Stimulated activated CD8-positive, alpha-beta memory T cell treated with anti-CD3 and anti-CD28 coated beads, Interleukin-4, amount 100 ng/mL, for 48 hours (primary cell): ENCODE measurements around the gene AICDA.
"Not testable (repeated sequence)": the region's sequence is repeated elsewhere in the genome, so short reads cannot be mapped to it uniquely, and the experiment has no call there.

Source experiments
- DNase-seq: peaks from one replicate; pipeline ENCODE4 v3.0.0-alpha.2; 2020

Gene AICDA

DNA sequence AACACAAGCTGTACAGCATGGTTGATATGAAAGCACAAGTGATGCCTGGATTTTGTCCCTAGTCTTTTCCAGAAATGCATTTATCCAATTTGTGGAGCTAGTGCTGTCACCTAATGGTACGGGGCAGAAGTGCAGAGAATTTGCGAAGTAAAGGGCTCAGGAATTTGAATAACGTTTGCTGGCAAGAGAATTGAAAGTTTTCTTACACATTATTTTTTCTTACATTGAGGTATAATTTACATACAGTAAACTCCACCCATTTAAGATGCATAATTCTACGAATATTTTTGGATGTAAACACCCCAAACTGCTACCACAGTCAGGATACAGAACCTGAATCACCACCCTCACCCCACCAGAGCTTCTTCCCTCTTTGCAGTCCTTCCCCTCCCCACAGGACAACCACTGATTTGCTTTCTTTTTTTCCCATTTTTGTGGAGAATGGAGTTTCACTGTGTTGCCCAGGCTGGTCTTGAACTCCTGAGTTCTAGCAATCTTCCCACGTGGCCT is 3.5 kb downstream of the AICDA start:
- DNase-seq: no peak

DNA sequence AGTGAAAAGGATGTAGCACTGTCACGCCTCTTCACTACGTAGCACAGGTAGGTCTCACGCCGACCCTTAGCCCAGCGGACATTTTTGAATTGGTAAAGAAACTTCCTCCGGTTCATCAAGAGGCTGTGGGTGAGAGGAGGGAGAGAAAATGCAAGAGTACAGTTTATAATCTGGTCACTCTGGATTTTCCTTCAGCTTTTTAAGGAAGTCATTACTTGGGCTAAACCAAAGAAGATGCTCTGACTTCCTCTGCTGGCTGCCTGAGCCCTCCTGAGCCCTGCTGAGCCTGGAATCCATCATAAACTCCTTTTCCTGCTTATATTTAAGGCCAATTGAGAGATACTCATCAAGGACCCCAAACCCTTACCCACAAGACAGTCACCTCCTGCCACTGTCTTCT is 5.8 kb downstream of the AICDA start:
- no peak for DNase-seq

DNA sequence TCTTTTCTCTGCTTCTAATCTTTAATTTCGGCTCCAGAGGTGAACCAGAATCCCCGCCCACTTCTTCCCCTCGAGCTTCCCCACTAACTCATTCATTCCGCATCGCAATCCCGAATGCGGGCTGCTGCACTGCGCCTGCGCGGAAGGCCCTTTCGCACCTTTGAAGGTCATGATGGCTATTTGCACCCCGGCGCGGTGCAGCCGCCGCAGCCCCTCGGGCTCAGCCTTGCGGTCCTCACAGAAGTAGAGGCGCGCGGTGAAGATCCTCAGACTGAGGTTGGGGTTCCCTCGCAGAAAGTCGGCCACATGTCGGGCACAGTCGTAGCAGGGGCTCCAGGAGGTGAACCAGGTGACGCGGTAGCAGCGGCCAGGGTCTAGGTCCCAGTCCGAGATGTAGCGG is 7.6 kb downstream of the AICDA start:
- no peak for DNase-seq

DNA sequence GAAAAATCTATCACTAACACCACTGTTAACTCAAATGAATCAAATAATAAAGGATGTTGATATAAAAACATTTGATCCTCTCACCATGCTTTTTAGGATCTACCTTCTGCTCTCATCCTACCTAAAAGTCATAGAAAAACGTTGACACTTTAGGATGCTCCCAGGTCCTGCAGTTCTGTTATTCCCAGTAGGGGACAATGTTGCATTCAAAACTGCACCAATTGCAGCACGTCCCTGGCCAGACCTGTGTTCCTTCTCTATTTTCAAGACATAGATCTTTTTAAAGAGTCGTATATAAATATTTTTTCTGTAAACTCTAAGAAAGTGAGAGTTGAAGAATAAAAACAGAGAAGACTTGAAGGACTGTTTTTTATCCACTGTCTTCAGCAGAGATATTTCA is 8.8 kb downstream of the AICDA start:
- no peak for DNase-seq

DNA sequence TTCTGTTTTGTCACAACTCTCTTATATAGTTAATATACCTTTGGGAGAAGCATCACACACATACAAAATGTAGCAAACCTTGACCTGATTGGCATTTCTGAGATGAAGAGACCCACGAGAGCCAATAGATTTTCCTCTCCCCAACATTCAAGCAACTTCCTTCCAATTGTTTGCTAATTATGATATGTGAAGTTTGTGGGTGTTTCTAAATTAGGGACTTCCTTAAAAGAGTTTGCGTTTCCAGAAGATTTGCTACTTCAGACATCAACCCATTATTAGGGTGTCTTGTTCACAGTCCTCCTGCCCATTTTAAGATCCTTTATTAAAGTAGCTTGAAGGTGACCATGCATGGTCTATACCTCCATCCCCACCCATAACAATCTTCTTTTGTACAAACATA is 9.4 kb downstream of the AICDA start:
- DNase-seq: no peak

DNA sequence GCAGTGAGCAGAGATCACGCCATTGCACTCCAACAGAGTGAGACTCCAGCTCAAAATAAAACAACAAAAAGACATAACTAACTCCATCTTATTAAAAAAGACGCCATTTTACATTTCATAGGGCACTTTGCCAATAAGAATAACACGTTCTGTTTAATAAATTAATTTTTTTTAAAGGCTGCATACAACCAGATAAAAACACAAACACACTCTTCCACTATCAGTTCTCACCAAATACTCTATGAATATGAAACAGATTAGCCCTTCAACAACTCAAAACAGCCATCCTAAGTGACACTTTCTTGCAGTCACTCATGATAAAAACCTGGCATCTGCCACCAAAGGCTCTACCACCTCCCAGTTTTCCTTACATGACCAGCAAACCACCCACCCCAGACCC is 16.1 kb downstream of the AICDA start:
- no peak for DNase-seq

DNA sequence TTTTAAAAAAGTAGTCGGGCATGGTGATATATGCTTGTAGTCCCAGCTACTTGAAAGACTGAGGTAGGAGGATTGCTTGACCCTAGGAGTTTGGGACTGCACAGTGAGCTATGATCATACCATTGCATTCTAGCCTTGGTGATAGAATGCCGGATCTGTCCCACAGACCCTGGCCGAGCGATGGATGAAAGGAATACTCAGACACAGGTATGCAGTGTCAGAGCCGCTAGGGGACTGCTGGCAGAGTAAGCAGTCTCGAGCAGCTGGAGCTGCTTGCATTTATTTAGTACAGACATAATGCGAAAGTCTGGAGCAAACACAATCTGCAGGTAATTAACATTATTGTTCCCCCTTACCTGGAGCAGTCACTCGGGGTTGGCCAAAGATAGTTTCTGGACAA is 18.6 kb downstream of the AICDA start:
- DNase-seq: no peak

DNA sequence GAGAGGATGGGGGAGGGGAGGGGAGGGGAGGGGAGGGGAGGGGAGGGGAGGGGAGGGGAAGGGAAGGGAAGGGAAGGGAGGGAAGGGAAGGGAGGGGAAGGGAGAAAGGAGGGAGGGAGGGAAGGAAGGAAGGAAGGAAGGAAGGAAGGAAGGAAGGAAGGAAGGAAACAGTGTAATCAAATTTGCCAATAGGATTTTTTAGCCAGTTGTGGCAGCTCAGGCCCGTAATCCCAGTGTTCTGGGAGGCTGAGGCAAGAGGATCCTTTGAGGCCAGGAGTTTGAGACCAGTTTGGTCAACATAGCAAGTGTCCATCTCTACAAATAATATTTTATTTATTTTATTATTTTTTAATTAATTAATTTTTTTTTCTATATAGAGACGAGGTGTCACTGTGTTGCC is 19.4 kb downstream of the AICDA start:
- no peak for DNase-seq

DNA sequence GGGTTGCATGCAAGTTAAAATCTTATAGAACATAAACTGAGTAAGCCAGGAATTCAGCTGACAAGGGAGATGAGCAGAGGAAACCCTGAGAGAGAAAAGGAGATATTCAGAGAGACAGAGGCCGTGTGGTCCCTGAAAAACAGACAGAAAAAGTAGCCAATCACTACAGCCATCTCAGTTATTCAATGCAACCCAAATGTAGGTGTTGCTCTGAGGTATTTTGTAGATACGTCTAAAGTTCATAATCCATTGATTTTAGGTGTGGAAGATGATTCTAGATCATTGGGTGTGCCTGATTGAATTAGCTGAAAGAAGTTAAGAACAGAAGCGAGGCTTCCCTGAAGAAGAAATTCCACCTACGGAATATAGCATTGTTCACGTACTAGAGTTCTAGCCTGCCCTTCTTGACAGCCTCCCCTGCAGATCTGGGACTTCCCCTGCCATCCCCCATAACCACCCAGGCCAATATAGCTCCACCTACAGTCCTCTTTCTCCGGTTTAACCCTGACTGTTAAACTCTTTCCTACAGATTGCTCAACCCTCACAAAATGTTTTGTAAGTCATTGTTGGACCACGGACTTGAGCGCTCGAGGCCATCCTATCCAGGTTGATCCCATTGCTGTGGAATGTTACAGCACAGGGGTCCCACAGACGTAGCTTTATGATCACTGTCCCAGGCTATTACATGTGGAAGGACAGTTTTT is 21.7 kb downstream of the AICDA start:
- DNase-seq: no peak

DNA sequence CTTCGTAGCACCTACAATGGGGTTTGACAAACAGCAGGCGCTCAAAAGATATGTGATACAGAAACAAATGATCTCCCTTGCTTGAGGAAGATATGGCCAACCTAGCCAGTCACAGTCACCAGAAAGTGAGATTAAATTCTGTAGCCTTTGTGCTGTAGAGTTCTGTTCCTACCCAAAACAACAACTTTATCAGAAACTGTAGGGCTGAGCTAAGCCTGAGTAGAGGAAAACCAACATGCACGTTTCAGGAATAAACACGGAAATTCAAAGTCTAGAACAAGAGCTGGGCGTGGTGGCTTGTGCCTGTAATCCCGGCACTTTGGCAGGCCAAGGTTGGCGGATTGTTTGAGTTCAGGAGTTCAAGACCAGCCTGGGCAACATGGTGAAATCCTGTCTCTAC is 23.0 kb downstream of the AICDA start:
- DNase-seq: no peak

DNA sequence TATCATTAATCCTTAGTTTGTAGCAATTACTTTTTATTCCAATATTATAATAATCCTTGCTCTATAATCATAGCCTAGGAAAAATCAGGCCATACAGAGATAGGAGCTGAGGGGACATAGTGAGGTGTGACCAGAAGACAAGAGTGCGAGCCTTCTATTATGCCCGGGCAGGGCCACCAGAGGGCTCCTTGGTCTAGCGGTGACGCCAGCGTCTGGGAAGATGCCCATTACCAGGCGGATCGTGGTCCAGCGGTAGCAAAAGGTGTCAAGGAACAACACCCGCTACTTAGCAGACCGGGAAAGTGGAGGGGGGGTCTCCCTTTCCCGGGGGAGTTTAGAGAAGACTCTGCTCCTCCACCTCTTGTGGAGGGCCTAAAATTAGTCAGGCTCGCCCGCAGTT is 28.2 kb downstream of the AICDA start:
- DNase-seq: not testable (repeated sequence)

DNA sequence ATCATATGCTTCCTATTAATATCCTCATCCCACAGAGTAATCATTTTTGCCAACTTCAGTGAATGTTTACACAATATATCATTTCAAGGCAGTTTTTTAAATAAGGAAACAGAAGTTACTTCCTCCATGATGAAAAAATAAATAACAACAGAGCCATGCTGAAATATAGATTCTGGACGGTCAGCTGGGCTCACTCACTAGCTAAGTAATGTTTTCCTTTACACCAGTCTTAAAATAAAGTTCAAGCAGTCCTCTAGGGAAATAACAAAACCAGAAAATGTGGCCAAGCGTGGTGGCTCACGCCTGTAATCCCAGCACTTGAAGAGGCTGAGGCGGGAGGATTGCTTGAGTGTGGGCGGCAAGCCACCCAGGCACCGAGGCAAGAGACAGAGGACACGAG is 28.7 kb downstream of the AICDA start:
- DNase-seq: no peak

DNA sequence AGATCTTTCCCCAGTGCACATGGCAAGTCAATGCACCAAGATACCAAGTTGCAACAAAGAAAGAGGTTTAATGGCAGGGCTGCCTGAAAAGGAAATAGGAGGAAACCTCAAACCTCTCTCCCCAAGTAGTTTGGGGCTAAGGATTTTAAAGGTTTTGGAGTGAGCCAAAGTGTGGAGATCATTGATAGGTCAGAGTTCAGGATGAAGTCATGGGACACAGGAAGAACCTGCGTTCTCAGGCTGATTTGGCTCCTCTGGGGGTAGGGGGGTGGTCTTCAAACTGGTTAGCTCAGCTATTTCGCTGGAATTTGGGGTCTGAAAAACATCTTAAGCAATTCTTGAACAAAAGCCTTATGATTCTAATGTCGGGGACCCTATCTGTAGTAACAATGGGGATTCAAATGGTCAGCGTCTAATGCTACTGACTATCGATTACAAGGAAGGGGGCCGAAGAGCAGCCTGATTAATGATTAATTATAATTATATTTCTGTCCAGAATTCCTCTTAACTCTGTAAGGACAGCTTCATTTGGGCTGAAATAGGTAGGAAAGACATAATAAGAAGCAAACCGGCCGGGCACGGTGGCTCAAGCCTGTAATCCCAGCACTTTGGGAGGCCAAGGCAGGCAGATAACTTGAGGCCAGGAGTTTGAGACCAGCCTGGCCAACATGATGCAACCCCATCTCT is 31.4 kb downstream of the AICDA start:
- DNase-seq: no peak

DNA sequence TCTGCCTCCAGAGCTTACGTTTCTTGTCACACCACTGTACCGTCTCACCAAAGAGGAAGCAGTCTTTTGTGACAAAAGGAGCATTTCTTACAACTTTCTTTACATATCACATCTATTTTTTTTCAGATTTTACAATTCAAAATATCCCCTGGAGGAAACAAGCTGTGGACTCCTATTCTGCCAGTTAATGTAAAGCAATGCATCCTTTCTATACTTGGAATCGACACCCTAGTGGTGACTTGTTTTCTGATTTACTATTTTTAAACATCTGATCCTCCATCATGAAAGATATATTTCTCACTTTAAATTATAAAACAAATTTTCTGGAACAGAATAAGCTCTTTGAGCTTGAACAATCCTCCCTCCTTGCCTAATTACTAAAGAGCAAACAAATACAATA is 34.8 kb downstream of the AICDA start:
- DNase-seq: no peak

DNA sequence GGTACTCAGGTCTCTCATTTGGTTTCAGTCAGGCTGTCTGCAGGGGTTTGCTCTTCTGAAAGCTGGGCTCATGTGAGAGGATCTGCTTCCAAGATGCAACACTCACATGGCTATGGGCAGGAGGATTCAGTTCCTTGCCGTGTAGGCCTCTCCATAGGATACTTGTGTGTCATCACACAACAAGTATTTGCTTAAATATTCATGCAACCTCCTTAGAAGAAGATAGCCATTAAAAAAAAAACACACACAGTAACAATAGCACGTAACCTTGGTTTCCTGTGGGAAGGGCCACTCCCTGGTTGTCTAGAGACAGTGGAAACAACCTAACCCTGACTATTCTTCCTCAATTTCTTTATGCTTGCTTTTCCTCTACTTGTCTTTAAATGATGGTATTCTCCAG is 40.2 kb downstream of the AICDA start:
- no peak for DNase-seq

DNA sequence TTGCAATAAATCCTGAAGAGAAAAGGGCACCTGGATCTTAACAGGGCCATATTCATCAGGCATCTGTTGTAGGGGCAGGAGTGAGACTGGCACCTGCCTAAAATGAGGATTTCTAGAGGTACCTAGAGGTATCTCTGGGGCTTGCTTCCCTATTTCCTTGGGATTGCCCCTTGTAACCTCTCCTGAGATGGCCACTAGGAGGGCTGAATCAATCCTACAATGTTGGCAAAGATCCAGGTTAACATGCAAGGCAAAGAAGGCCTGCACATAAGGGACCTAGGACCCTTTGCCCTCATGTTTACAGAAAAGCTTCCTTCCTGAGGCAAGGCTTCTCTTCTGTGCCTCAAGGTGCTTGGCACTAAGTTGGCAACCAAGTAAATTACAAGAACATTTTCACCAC is 46.1 kb downstream of the AICDA start:
- DNase-seq: no peak

DNA sequence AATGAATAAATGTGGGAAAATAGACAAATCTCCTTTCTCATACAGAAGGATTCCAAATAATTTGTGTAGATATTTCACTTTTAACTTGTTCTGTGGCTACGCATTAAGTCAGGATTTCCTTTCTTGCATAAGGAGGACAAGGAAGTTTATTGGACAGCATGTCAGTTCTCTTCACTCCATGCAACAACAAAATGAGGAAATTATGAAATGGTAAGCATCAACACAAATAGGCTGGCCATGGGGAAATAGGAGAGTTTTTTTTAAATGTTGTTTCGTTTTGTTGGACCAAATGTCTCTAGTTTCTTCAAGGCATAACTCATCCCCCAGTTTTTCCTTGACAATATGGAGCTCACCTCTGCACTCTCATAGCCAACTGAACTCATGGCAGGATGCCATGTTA is 46.6 kb downstream of the AICDA start:
- DNase-seq: not testable (repeated sequence)

DNA sequence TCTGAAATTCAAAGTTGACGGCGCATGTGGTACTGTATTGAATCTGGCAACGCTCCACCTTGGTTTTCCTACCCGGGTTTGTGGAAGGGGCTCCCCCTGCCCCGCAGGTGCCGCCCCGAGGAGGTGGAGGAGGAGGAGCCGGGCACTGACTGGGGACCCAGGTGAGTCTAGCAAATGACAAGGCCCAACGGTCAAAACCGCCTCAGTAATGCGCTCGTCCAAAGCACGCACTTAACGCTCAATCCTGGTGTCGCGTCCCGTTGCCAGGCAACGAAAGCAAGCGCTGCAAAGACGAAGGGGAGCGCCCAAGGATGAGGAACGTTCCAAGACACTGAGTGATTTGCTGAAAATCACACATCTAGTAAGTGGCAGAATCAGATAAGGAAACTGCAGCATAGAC is 48.0 kb downstream of the AICDA start:
- DNase-seq: no peak

DNA sequence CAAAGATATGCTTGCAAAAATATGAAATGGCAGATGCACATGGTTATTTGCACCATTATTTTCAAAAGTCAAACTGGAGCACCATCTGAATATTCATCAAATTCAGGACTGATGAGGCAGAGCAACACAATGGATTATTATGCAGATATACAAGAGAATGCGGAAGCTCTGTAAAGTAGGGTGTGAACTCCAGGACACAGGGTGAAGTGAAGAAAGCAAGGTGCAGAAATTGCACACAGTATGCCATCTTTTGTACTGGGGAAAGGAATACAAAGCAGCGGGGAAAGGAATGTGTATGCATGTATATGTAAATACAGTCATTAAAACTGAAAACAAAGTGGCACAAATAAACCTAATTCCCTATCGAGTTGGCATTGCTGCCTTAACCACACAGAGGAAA is 49.3 kb downstream of the AICDA start:
- no peak for DNase-seq

DNA sequence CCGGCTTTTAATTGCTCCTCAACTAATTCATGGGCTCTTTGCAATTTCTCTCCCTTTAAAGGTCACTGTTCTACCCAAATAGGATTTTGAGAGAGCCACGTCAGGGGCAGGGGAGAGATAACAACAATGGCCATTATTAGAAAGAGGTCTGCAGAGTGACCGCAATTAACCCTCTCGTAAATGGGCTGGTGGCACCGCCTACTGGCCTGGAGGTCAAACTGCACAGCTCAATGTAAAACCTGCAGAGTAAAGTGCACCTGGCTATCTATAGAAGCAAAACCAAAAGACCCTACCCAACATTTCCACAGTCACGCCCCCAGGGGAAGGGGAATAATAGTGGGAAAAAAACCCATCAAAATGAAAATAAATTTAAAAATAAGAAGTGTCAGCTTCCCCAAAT is 50.3 kb downstream of the AICDA start:
- peak; percentile 28 for DNase-seq

DNA sequence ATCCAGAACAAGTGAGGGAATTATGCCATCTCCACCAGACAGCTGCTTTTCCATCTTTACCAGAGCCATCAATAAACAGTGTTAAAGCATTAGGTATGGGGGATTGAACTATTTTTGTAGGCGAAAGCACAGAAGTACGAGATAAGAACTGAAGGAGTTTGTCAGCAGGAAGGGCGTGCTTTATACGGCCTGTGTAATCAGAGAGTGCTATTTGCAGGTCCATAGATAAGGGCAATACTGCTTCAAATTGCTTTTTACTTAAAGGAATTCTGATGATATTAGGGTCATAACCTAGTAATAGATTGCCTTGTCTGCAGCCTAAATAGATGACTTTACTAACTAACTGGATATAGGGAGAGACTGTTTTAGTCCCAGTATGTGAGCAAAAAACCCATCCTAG is 51.6 kb downstream of the AICDA start:
- DNase-seq: no peak

DNA sequence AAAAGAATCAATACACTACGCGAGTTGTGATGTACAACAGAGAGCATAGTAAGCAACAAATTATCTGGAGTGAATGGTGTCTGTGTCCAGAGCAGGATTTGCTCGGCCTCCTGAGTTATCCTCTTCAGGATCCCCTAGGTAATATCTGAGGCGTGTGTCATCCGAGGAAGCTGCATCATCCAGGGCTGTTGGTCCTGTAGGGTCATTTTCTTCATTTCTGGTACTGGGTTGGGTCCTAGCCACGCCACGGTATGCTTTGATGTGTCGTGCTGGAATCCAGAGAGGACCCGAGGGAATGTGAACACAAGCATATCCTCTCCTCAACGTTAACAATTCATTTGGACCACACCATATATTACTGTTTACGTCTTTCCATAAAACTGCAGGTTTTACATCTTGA is 53.0 kb downstream of the AICDA start:
- no peak for DNase-seq

DNA sequence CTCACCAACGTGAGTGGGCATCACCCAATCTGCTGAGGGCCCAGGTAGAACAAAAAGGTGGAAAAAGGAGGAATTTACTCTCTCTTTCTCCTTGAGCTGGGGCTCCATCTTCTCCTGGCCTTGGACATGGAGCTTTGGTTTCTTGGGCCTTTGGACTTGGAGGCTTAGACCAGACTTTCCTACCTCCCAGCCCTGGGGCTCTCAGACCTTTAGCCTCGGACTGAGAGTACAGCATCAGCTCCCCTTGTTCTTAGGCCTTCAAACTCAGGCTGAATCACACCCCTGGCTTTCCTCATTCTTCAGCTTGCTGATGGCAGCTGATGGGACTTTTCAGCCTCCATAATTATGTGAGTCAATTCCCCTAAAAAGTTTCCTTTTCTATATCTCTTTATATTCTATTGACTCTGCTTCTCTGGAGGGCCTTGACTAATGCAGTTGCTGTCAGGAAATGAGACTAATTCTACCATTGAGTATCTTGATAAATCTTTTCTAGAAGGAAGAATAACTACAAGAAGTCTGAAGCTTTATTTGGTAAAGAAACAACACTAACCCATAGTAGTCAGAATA is 56.0 kb downstream of the AICDA start:
- DNase-seq: no peak

DNA sequence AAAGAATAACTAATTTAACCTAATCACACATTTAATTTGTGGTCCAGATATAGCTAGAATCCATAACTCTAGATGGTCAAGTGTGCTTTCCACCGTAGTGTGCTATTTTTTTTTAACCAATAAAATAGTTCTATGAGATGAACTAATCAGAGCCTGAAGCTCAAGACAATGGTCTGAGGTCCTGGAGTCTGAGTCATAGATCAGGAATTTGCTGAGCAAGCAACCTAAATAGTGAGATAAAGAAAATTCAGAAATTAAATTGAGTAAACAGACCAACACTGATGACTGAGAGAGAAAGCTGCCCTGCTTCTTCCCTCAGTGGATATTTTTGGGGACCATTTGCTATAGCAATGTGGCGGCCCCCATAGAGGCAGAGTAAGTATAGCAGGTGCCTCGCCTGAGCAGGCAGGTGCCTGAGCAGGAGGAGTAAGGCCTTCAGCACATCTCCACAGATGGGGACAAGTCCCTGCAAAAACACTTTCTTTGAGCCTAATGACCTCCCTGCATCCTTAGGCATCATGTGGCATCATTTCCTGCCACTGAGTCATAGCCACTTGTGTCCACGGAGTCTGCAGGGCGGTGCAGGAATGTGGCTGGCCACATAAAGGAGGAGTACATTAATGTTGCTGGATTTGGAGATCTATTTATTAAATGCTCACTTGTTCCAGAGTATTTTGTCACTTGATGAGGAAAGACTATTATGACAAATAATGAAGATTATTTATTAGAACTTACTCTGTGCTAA is 58.0 kb downstream of the AICDA start:
- no peak for DNase-seq
